NCI-H1417 treated with DMSO at 0.1 percent for 48 hours (cell line): ENCODE measurements around the gene ZCCHC24.
"Not testable (repeated sequence)": the region's sequence is repeated elsewhere in the genome, so short reads cannot be mapped to it uniquely, and the experiment has no call there.

Experiments
- DNase-seq: peaks from one replicate; lab custom pipeline; 2025; lab: John Stamatoyannopoulos, UW

Gene ZCCHC24

GRCh38 chr10:79472449-79472848 is 27.0 kb upstream of the ZCCHC24 start:
- DNase-seq: no peak

GRCh38 chr10:79471776-79472175 is 26.4 kb upstream of the ZCCHC24 start:
- no peak for DNase-seq

- DNase-seq: no peak
Observed at GRCh38 chr10:79470096-79470495, 24.7 kb upstream of the ZCCHC24 start.

- DNase-seq: no peak
Observed at GRCh38 chr10:79468841-79469585, 23.6 kb upstream of the ZCCHC24 start.

GRCh38 chr10:79468015-79468560 is 22.7 kb upstream of the ZCCHC24 start:
- no peak for DNase-seq

GRCh38 chr10:79465341-79465740 is 19.9 kb upstream of the ZCCHC24 start:
- DNase-seq: no peak

GRCh38 chr10:79463578-79464496 is 18.4 kb upstream of the ZCCHC24 start:
- no peak for DNase-seq

GRCh38 chr10:79460687-79461086 is 15.3 kb upstream of the ZCCHC24 start:
- no peak for DNase-seq

- no peak for DNase-seq
Observed at GRCh38 chr10:79459243-79459642, 13.8 kb upstream of the ZCCHC24 start.

GRCh38 chr10:79458483-79458882 is 13.1 kb upstream of the ZCCHC24 start:
- no peak for DNase-seq

GRCh38 chr10:79457256-79457785 is 11.9 kb upstream of the ZCCHC24 start:
- no peak for DNase-seq

GRCh38 chr10:79454259-79454658 is 8.8 kb upstream of the ZCCHC24 start:
- DNase-seq: no peak

- no peak for DNase-seq
Observed at GRCh38 chr10:79453392-79453791, 8.0 kb upstream of the ZCCHC24 start.

GRCh38 chr10:79452174-79452611 is 6.8 kb upstream of the ZCCHC24 start:
- no peak for DNase-seq

- no peak for DNase-seq
Observed at GRCh38 chr10:79451046-79451699, 5.7 kb upstream of the ZCCHC24 start.

- no peak for DNase-seq
Observed at GRCh38 chr10:79449181-79450146, 4.0 kb upstream of the ZCCHC24 start.

GRCh38 chr10:79448732-79449049 is 3.3 kb upstream of the ZCCHC24 start:
- no peak for DNase-seq

- no peak for DNase-seq
Observed at GRCh38 chr10:79447911-79448731, 2.7 kb upstream of the ZCCHC24 start.

GRCh38 chr10:79447249-79447648 is 1.8 kb upstream of the ZCCHC24 start:
- DNase-seq: not testable (repeated sequence)

GRCh38 chr10:79446758-79447084 is 1.3 kb upstream of the ZCCHC24 start:
- no peak for DNase-seq
